K562 (cell line): ENCODE data around the gene RLIM. TPM values are rescaled to one million over a fixed set of nuclear protein-coding genes. Genes with fewer than 3 reads are reported as not detected.

Experiments
- ARHGAP35 ChIP-seq: fragments of 450-650 bp; IDR thresholded peaks from 2 replicates; pipeline ENCODE4 v1.6.1; 2018; ENCODE audit not compliant: partially characterized antibody
- ATF4 ChIP-seq: fragments of 450-650 bp; formaldehyde crosslinking; IDR thresholded peaks from 2 replicates; pipeline ENCODE4 v1.4.0; 2022; ENCODE audit warnings: mild to moderate bottlenecking, moderate library complexity
- CREB3L1 ChIP-seq: fragments of 450-650 bp; IDR thresholded peaks from 2 replicates; pipeline ENCODE4 v1.6.1; 2014; ENCODE audit warnings: low read depth, mild to moderate bottlenecking, moderate library complexity, borderline replicate concordance
- CREM ChIP-seq: IDR thresholded peaks from 2 replicates; pipeline ENCODE4 v1.6.1; 2014; ENCODE audit warnings: antibody characterized with exemption, low read depth
- E2F8 ChIP-seq: fragments of 450-650 bp; IDR thresholded peaks from 2 replicates; pipeline ENCODE4 v1.7.1; 2018; ENCODE audit warnings: mild to moderate bottlenecking, low read depth; ENCODE audit not compliant: partially characterized antibody
- EP300 ChIP-seq: IDR thresholded peaks from 2 replicates; pipeline ENCODE4 v1.6.1; 2012; ENCODE audit warnings: low read length, improper control_type of control experiment
- FIP1L1 ChIP-seq: fragments of 200-400 bp; formaldehyde crosslinking; IDR thresholded peaks from 2 replicates; pipeline ENCODE4 v1.6.1; 2018; ENCODE audit warnings: mild to moderate bottlenecking, low read depth, low read length; ENCODE audit not compliant: poor library complexity, severe bottlenecking
- GABPB1 ChIP-seq: sonication (generic); formaldehyde crosslinking; IDR thresholded peaks from 2 replicates; pipeline ENCODE4 v1.8.0; 2022; ENCODE audit warnings: mild to moderate bottlenecking, missing genetic modification reagents
- HDGF ChIP-seq: fragments of 450-650 bp; IDR thresholded peaks from 2 replicates; pipeline ENCODE4 v1.6.1; 2016
- HEY1 ChIP-seq: fragments of 250-450 bp; sonication (Bioruptor Pico); IDR thresholded peaks from 2 replicates; pipeline ENCODE4 v1.5.0; 2020; ENCODE audit warnings: mild to moderate bottlenecking, moderate library complexity, borderline replicate concordance
- JUNB ChIP-seq: fragments of 450-650 bp; formaldehyde crosslinking; conservative IDR thresholded peaks from 2 replicates; pipeline ENCODE4 v1.4.0; 2020; ENCODE audit warnings: mild to moderate bottlenecking
- L3MBTL2 ChIP-seq: fragments of 450-650 bp; IDR thresholded peaks from 2 replicates; pipeline ENCODE4 v1.6.1; 2016; ENCODE audit warnings: mild to moderate bottlenecking, moderate library complexity
- LARP7 ChIP-seq: fragments of 450-650 bp; IDR thresholded peaks from 2 replicates; pipeline ENCODE4 v1.6.1; 2016
- LEF1 ChIP-seq: fragments of 450-650 bp; IDR thresholded peaks from 2 replicates; pipeline ENCODE4 v1.6.1; 2016; ENCODE audit warnings: mild to moderate bottlenecking
- NR0B1 ChIP-seq: fragments of 450-650 bp; IDR thresholded peaks from one replicate; pipeline ENCODE4 v1.6.1; 2018; ENCODE audit warnings: mild to moderate bottlenecking, moderate library complexity; ENCODE audit not compliant: partially characterized antibody
- POLR2A ChIP-seq: fragments of 450-650 bp; conservative IDR thresholded peaks from 2 replicates; pipeline ENCODE4 v1.6.1; 2016
- POLR2AphosphoS2 ChIP-seq: IDR thresholded peaks from 2 replicates; pipeline ENCODE4 v1.6.1; 2012; ENCODE audit warnings: low read length, improper control_type of control experiment
- RBM22 ChIP-seq: fragments of 200-400 bp; formaldehyde crosslinking; IDR thresholded peaks from 2 replicates; pipeline ENCODE4 v1.6.1; 2018; ENCODE audit warnings: low read length, low read depth; ENCODE audit not compliant: poor library complexity, severe bottlenecking
- SPI1 ChIP-seq: IDR thresholded peaks from 2 replicates; pipeline ENCODE4 v1.6.1; 2011; ENCODE audit warnings: low read depth, low read length, control low read depth, borderline replicate concordance
- TAF7 ChIP-seq: fragments of 450-650 bp; IDR thresholded peaks from 2 replicates; pipeline ENCODE4 v1.6.1; 2016; ENCODE audit warnings: missing genetic modification characterization, missing compliant biosample characterization
- TEAD1 ChIP-seq, 2 experiments: fragments of 450-650 bp in 1 of 2; sonication (generic) in 1 of 2; formaldehyde crosslinking; IDR thresholded peaks; 2 replicates each; pipeline versions ENCODE4 v1.4.0 to v1.8.0; 2020 to 2022; ENCODE audit warnings: mild to moderate bottlenecking in 2 of 2, missing genetic modification reagents in 1 of 2
- THRAP3 ChIP-seq: fragments of 450-650 bp; IDR thresholded peaks from 2 replicates; pipeline ENCODE4 v1.6.1; 2016; ENCODE audit warnings: mild to moderate bottlenecking, inconsistent platforms, borderline replicate concordance
- ZNF133 ChIP-seq: fragments of 250-450 bp; sonication (Bioruptor Pico); IDR thresholded peaks from 2 replicates; pipeline ENCODE4 v1.4.0; 2020; ENCODE audit warnings: mild to moderate bottlenecking
- ZNF79 ChIP-seq: fragments of 250-450 bp; sonication (Bioruptor Pico); IDR thresholded peaks from 2 replicates; pipeline ENCODE4 v1.4.0; 2020; ENCODE audit warnings: low read depth, mild to moderate bottlenecking, moderate library complexity
- polyA plus RNA-seq, 8 experiments: library from polyadenylated mRNA; depleted of rRNA in 4 of 8; stranded (reverse) in 5 of 8; unstranded in 3 of 8; fragments of >200 nt; fragmentation: Nextera tagmentation in 2 of 8; fragmentation: Illumina TruSeq in 1 of 8; extraction: Ambion mirVana in 2 of 8; extraction: Trizol in 1 of 8; gene quantifications; 2 replicates each; pipeline versions ENCODE4 v1.2.1 to v1.2.3, GENCODE V29; 2011 to 2014; ENCODE audit warnings: inconsistent platforms in 1 of 8, missing spikeins in 1 of 8
- total RNA-seq, 7 experiments: library from RNA; depleted of rRNA in 6 of 7; stranded (reverse); fragments of >200 nt in 6 of 7; fragmentation: Illumina TruSeq in 2 of 7; extraction: Trizol in 2 of 7; gene quantifications; 2 replicates each; pipeline versions ENCODE4 v1.2.1 to v1.2.3, GENCODE V29; 2011 to 2021; ENCODE audit warnings: low replicate concordance in 1 of 7

RLIM gene
- total and polyA plus RNA-seq, 9 of the 15 experiments (the other 6 are each of a cell fraction or from before 2014, with no cell fraction given): 4.2 to 31.4 (median 14.9) TPM

GRCh38 chrX:74614093-74614909, at the start of gene RLIM (continued):
- TF ChIP-seq E2F8: no peak
- TF ChIP-seq HDGF: no peak
- no peak for TF ChIP-seq HEY1 (CRISPR knock-in tag)
- peak; percentile 81 for TF ChIP-seq L3MBTL2
- peak; percentile 43 for TF ChIP-seq RBM22
- TF ChIP-seq CREM: peak; percentile 84
- TF ChIP-seq GABPB1 (CRISPR knock-in tag): peak; percentile 55
- no peak for TF ChIP-seq FIP1L1
- TF ChIP-seq LEF1: no peak
- TF ChIP-seq NR0B1: no peak
- peak; percentile 35 for TF ChIP-seq EP300
- TF ChIP-seq ZNF133: no peak
- no peak for TF ChIP-seq ARHGAP35
- TF ChIP-seq JUNB: no peak
- TF ChIP-seq TEAD1 (CRISPR knock-in tag; IDR thresholded peaks at IDR 0.05): no peak
- TF ChIP-seq POLR2AphosphoS2: no peak
- no peak for TF ChIP-seq TAF7
- TF ChIP-seq ATF4 (CRISPR knock-in tag): no peak
- no peak for TF ChIP-seq THRAP3
- peak; percentile 42; the same call in 1 of the 2 replicates for TF ChIP-seq CREB3L1
- TF ChIP-seq POLR2A: peak; percentile 75
- TF ChIP-seq LARP7: no peak
- TF ChIP-seq SPI1: 0 out of 2 replicates have a peak, but pooled peaks have one; percentile 30
- TF ChIP-seq ZNF79: no peak
